ENCODE measurements around the gene S100A6.
"Not testable (repeated sequence)": the region's sequence is repeated elsewhere in the genome, so short reads cannot be mapped to it uniquely, and the experiment has no call there.

The S100A6 gene

DNA sequence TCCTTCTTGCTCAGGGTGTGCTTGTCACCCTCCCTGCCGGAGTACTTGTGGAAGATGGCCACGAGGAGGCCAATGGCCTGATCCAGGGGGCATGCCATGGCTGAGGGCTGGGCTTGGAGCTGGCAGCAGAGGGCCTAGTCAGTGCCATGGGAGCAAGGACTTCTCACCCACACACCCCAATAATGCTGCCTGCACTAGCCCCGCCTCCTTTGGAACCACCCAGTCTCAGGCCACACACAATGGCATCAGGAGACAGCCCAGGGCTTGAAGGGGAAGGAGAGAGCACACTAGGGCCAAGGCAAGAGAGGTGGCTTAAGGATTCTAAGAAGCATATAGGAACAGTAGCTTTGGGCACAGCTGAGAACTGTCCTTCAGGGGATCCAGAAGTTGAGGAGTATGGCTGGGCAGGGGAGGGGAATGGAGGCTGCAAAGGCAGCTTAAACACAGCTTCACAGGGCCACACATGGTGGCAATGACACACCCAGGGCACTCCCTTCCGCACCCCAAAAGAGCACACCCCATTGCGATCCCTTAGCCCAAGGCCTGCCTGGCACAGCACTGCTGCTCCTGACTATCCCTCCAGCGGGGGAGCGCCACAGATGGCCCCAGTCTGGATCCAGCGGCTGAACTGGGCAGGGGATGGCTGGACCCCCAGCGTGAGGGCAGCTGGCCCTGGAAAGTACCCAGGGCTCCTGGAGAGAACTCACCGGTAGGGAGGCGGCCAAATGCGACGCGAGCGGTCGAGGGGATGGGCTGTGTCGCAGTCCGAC lies at the start of gene S100A6:
S100A6 (minus strand) TSS at position 750 of the 770 bp plus-strand sequence; CDS start at position 98, 652 bp downstream.
- DNase-seq (ENCODE audit: low read depth), result no peak

DNA sequence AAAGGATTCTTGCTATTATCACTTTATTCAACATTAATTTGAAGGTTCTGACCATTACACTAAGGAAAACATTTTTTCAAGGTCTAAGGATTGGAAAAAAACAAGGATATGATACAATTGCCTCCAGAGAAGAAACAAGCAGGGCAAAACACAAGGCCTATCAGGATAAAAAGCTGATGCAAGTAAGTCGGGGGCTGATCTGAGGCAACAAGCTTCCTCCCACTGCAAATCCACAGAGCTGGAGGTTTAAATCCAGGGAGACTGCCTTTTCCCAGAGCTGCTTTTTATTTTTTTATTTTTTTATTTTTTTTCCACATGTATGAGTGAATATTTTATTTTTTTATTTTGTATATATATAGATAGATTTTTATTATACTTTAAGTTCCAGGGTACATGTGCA lies 49.2 kb upstream of the S100A6 start:
- DNase-seq (ENCODE audit: low read depth), result peak; percentile 31

DNA sequence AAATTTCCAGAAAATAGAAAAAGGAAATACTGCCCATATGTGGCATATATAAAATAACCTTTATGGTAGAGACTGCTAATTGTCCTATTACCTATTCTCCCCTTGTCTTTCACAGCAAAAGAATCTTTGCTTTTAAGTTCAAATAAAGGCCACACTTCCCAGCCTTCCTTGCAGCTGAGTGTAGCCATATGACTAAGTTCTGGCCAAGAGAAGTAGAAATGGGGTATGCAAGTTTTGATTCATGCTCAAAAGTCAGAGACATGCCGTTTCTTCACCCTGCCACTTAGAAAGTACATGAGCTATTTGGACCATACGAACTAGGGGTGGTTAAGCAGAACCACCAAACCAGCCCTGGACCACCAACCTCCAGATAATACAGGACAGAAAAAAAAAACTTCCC lies 48.2 kb upstream of the S100A6 start:
- peak; percentile 35 for DNase-seq (ENCODE audit: low read depth)

DNA sequence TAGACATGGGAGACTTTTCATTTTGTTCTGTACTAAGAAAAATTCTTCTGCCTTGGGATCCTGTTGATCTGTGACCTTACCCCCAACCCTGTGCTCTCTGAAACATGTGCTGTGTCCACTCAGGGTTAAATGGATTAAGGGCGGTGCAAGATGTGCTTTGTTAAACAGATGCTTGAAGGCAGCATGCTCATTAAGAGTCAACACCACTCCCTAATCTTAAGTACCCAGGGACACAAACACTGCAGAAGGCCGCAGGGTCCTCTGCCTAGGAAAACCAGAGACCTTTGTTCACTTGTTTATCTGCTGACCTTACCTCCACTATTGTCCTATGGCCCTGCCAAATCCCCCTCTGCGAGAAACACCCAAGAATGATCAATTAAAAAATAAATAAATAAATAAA lies 47.7 kb upstream of the S100A6 start:
- not testable (repeated sequence) for DNase-seq (ENCODE audit: low read depth)

DNA sequence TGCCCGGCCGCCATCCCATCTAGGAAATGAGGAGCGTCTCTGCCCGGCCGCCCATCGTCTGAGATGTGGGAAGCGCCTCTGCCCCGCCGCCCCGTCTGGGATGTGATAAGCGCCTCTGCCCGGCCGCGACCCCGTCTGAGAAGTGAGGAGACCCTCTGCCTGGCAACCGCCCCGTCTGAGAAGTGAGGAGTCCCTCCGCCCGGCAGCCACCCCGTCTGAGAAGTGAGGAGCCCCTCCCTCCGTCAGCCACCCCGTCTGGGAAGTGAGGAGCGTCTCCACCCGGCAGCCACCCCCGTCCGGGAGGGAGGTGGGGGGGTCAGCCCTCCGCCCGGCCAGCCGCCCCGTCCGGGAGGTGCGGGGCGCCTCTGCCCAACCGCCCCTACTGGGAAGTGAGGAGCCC lies 47.0 kb upstream of the S100A6 start:
- not testable (repeated sequence) for DNase-seq (ENCODE audit: low read depth)

DNA sequence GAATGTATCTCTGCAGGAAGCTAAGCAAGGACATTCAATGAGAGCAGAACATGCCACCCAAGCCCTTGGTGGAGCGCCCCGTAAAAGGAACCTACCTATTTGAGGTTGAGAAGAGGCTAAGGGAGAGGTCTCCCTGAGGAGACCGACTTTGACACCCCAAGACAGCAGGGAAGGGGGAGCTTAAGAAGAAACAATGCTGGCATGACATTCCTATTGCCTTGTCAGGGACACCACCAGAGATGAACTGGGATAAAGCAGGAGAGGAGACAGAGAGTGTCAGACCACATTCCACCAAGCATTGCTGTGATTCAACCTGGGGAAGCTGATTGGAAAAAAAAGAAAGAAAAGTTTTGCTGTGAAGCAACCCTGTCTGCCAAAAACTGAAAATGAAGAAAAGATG lies 43.1 kb upstream of the S100A6 start:
- DNase-seq (ENCODE audit: low read depth), result no peak

DNA sequence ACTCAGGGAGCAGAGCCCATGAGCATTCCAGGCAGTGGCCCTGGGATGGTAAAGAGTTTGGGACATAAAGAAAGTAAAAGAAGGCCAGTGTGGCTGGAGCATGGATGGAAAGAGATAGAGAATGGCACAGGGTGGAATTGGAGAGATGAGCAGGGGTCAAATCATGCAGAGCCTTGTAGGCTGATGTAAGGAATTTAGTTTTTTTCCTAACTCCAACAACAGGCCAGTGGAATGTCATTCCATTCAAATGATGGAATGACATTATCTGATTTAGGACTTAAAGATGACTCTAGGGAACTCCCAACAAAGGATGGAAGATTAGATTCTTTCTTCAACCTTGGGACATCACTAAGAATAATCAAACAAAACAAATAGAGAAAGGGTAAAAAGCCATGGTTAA lies 42.7 kb upstream of the S100A6 start:
- peak; percentile 52 for DNase-seq (ENCODE audit: low read depth)

DNA sequence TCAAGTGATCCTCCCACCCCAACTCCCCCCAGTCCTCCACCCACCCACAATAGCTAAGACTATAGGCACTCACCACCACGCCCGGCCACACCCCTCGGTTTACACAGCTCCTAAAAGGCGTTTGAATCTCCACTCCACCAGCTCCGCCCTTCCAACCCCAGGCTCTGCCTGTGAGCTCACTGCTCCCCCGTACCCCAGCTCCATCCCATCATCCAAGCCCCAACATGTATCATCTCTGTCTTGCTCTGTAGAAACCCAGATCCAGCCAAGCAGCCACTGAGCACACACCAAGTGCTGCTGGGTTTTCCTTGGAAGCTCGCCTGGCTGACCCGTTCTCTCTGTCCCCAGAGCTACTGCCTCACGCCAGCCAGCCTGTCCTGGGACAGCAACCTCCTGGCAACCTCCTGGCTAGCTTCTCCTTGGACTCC lies 41.8 kb upstream of the S100A6 start:
- no peak for DNase-seq (ENCODE audit: low read depth)

DNA sequence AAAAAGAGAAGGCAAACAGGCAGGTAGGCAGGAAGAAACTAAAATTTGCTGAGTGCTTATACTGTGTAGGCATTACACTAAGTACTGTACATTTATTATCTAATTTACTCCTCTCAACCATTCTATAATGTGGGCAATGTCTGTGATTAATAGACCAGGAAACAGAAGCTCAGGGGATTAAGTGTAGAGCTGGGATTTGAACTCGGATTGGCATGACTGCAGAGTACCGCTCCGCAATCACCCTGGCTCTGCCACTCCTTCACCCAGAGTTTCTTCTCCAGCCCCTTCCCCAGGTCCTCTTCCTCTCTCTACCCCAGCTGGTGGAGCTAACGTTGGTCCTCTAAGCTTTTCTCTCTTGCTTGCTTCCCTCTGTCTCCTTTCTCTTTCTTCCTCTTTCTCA lies 41.3 kb upstream of the S100A6 start:
- DNase-seq (ENCODE audit: low read depth), result no peak

DNA sequence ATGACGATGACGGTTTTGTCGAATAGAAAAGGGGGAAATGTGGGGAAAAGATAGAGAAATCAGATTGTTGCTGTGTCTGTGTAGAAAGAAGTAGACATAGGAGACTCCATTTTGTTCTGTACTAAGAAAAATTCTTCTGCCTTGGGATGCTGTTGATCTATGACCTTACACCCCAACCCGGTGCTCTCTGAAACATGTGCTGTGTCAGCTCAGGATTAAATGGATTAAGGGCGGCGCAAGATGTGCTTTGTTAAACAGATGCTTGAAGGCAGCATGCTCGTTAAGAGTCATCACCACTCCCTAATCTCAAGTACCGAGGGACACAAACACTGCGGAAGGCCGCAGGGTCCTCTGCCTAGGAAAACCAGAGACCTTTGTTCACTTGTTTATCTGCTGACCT lies 39.7 kb upstream of the S100A6 start:
- peak; percentile 14 for DNase-seq (ENCODE audit: low read depth)

DNA sequence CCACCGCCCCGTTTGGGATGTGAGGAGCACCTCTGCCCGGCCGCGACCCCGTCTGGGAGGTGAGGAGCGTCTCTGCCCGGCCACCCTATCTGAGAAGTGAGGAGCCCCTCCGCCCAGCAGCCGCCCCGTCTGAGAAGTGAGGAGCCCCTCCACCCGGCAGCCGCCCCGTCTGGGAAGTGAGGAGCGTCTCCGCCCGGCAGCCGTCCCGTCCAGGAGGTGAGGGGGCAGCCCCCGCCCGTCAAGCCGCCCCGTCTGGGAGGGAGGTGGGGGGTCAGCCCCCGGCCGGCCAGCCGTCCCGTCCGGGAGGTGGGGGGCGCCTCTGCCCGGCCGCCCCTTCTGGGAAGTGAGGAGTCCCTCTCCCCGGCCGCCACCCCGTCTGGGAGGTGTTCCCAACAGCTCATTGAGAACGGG lies 39.3 kb upstream of the S100A6 start:
- DNase-seq (ENCODE audit: low read depth), result not testable (repeated sequence)

DNA sequence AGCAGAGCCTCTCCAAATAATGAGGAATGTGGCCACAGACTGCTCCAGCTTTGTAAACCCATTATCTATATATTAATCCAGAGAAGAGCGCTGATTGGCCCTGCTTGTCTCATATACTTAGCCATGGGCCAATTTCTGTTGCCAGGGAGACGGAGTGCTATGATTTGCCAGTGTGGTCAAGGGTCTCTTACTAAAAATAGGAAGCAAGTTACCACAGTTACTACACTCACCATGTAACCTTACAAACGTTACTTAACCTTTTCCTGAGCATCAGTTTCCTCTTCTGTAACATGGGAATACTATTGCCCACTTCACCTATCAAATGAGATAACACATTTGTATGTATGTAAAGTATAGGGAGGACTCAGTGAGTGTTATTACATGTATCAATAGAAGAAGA lies 37.6 kb upstream of the S100A6 start:
- DNase-seq (ENCODE audit: low read depth), result peak; percentile 11

DNA sequence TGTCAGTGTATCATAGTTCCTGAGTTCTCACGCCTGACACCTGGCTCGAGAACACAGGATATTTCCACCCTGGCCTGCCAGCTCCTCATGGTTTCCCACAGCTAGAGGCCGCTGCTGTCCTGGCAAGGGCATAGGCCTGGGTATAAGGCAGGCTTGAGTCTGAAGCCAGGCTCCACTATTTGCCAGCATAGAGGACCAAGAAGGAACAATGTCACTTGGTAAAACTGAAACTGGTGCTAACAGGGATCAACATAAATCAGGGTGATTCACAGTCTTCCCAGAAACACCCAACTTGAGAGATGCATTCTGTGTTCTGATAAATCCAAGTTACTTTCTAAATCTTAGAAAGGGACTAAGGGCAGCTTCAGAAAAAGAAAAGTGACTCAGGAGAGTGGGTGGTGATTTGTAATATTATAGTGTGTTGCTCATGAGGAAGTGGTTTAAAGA lies 36.8 kb upstream of the S100A6 start:
- peak; percentile 81 for DNase-seq (ENCODE audit: low read depth)

DNA sequence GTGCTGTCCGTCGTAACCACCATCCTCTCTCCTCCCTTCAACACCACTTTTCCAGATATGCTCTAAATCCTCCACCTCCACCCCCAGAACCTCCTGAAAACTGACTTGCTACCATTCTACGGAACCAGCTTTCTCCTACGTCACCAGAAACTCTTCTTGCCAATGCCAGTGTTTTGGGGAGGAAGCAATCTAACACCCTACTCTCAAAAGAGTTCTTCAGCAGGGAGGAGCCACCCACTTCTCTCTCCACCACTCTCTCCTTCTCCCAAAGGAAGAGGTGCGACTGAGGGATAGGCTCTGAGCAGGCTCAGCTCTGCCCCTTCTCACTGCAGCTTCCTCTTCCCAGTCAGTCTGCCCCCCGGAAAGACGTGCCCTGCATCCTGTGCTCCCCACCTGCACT lies 35.9 kb upstream of the S100A6 start:
- DNase-seq (ENCODE audit: low read depth), result no peak

DNA sequence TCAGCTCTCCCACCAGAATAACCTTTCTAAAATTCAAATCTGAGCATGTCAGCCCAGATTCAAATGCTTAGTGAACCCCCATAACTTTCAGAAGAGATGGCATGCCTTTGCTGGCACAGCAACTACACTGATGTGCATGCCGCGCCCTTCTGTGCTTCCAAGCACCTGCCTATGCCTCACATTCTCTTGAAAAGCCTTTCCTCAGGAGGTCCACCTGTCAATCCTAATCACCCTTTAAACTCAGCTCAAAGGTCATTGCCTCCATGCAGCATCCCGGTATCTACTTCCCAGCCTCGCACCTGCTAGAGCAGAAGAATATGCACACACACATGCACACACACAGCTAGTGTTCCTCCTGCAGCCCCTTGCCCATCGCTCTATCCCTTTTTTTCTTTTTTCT lies 35.1 kb upstream of the S100A6 start:
- DNase-seq (ENCODE audit: low read depth), result no peak

DNA sequence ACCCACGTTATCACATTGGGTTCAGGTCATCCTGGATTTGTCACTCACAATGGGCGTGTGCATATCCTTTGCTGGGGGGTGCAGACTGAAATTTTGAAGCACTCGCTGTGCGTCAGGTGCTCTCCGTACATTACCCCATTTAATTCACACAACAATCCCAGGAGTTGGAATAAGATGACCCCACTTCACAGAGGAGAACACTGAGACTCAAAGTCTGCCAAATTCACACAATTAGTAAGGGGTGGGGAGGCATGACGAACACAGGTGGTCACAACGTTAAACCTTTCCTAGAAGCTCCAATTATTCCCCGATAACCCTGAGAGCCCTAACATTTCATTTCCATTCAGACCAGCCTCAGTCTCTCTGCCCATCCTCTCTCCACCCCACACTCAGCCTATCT lies 33.7 kb upstream of the S100A6 start:
- no peak for DNase-seq (ENCODE audit: low read depth)

DNA sequence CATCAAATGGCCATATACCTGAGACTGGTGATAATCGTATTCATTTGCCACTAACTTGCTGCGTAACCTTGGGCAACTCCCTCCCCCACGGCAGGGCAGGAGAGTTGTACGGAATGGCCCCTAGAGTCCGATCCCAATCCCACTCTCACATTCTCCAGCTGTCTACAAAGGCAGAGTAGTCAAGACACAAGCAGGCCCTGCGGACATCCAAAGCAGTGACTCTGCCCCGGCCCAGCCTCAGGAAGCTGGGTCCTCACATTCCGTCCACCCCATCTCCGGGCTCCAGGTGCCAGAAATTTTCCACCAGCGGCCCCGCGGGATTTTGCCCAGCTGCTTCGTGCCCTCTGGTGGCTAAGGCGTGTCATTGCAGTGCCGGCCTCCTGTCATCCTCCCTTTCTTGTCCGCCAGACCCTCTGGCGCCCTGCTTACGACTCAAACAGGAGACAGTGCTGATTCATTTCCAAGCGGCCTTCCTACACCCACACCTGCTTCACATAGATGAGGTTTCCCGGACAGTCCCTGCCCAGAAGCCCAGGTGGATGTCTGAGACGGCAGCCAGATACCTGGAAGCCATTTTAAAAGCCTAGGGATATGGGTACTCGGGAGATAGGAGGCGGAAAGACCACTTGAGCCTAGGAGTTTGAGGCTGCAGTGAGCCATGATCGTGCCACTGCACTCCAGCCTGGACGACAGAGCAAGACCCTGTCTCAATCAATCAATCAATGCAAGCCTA lies 32.7 kb upstream of the S100A6 start:
- DNase-seq (ENCODE audit: low read depth), result peak; percentile 72

DNA sequence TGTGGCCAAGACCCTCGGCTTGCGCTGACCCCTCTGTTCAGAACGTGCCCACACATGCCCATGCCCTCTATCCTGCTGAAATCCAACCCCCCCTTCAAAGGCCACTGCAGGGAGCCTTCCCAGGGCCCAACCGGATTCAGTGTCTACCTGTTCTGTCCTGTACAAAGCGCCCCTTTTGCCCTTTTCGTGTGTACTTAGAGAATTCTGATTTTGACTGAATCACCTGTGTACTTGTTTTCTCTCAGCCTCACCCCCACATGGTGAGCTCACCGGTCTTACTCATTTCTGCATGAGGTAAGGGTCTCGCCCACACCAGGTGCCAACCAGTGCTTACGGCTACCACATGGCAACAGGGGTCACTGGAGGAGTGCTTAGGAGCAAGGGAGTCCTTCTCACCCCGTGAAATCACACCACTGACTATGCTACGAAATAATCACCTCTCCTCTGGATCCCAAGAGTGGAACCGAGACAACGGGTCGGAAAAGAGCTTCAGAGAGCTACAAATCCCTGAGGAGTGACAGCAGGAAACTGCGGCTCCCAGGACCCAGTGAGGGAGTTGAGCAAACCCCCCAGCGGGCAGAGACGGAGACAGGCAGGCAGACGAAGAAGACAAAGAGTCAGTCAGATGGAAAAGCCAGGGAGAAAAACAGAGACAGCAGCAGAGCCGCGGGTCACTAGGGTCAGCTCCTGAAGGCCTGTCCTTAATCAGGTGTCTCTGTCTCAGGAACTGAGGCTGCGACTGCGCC lies 32.0 kb upstream of the S100A6 start:
- peak; percentile 74 for DNase-seq (ENCODE audit: low read depth)

DNA sequence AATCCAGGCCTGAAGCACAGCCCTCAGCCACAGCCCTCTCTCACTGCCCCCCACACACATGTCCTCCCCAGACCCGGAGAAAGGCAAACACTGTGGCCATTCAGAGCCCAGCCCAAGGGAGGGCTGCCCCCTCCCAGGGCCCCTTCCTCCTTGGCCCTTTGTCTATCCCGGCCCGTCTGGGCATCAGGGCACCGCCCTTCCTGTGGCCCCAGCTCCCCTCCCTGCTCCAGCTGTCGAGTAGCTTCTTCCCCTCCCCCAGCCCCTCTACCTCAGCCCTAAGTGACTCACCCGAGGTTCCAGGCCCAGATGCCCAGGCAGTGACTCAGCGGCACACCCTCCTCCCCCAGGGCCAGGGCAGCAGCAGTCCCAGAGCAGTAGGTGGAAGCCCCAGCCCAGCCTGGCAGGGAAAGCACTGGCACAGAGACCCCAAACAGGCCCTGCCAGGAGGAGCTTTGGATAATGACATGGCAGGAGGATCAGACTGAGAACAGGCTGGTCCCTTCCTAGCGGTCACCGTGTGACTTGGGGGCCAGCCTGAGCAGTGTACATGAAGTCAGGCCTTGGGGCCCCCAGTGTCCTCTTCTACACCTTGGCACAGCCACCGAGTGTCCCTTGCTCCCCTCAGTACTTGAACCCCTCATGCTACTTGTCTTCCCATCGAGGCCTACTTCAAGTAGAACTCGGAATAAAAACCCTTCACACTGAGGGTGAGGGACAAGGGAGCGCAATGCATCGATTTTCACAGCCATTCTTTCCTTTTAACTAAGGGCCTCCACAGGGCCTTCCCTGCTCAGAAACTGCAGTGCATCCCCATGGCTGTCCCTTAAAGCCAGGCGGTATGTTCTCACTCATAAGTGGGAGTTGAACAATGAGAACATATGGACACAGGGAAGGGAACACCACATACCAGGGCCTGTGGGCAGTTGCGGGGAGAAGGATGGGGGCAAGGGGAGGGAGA lies 30.9 kb upstream of the S100A6 start:
- peak; percentile 98 for DNase-seq (ENCODE audit: low read depth)

DNA sequence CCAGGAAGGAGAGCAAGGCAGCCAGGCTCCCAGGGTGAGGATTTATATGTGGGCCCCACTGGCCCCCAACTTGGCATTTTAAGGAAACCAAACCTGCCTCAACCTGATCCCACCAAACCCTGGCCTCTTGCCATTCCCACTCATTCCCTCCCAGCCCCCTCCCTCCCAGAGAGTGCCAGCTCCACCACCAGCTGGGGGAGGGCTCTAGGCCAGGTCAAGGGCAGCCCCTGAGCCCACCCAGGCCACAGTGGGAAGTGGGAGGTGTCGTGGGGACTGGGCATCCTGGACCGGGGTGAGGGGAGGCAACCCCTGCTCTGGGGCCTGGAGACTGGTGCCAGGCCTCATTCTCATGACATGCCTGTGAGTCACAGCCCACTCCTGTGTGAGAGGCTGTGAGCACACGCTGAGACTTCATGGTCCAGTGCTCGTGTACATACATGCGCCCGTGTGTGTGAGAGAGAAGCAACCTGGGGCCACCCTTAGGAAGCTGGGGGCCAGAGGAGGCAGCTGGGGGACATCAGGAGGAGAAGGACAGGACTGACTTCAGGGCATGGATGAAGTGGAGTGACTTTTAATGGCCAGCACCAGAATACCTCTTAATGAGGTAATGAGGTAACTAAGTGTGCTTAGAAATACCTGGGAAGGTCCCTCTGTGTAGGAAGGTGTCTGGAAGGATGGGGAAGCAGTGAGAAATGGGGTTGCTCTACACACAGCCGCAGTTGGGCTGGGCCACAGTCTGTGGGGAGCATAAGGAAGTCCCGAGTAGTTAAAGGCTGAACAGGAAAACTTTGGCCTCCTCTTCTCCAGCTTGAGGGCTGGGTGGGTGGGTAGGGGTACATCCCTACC lies 30.0 kb upstream of the S100A6 start, which contains the start of gene S100A2:
S100A2 (minus strand) TSS at position 316 of the 846 bp plus-strand sequence. CDS start 1,967 bp downstream, outside the sequence.
- peak; percentile 93 for DNase-seq (ENCODE audit: low read depth)

Data from amniotic epithelial cell (primary cell).